K562 (cell line): Measurements from ENCODE around the gene SFR1. TPM values are rescaled to one million over a fixed set of nuclear protein-coding genes. Genes with fewer than 3 reads are reported as not detected.

Experiments used
- POLR2B ChIP-seq: fragments of 450-650 bp; IDR thresholded peaks from 2 replicates; pipeline ENCODE4 v1.6.1; 2018; ENCODE audit warnings: low read depth; ENCODE audit not compliant: partially characterized antibody
- SRF ChIP-seq, 2 experiments: fragments of 250-450, 450-650 bp in 1 of 2; sonication (Bioruptor Pico) in 1 of 2; sonication (generic) in 1 of 2; formaldehyde crosslinking; IDR thresholded peaks; 2 replicates each; pipeline versions ENCODE4 v1.5.0 to v1.5.1; 2020 to 2022; ENCODE audit warnings: mild to moderate bottlenecking in 1 of 2, missing genetic modification reagents in 1 of 2
- polyA plus RNA-seq, 8 experiments: library from polyadenylated mRNA; depleted of rRNA in 4 of 8; stranded (reverse) in 5 of 8; unstranded in 3 of 8; fragments of >200 nt; fragmentation: Nextera tagmentation in 2 of 8; fragmentation: Illumina TruSeq in 1 of 8; extraction: Ambion mirVana in 2 of 8; extraction: Trizol in 1 of 8; gene quantifications; 2 replicates each; pipeline versions ENCODE4 v1.2.1 to v1.2.3, GENCODE V29; 2011 to 2014; ENCODE audit warnings: inconsistent platforms in 1 of 8, missing spikeins in 1 of 8
- total RNA-seq, 7 experiments: library from RNA; depleted of rRNA in 6 of 7; stranded (reverse); fragments of >200 nt in 6 of 7; fragmentation: Illumina TruSeq in 2 of 7; extraction: Trizol in 2 of 7; gene quantifications; 2 replicates each; pipeline versions ENCODE4 v1.2.1 to v1.2.3, GENCODE V29; 2011 to 2021; ENCODE audit warnings: low replicate concordance in 1 of 7
- TF ChIP-seq, protein P1 (sequence below): fragments of 450-650 bp; IDR thresholded peaks from 2 replicates; pipeline ENCODE4 v1.6.1; 2017; ENCODE audit warnings: mild to moderate bottlenecking, moderate library complexity
- TF ChIP-seq, protein P2 (sequence below): fragments of 200-600 bp; sonication (generic); IDR thresholded peaks from one replicate; pipeline ENCODE4 v1.6.1; 2012; ENCODE audit warnings: mild to moderate bottlenecking, low read depth, low read length, inconsistent platforms

SFR1 gene
- total and polyA plus RNA-seq, 9 of the 15 experiments (the other 6 are each of a cell fraction or from before 2014, with no cell fraction given): 4.3 to 18.7 (median 9.1) TPM

DNA sequence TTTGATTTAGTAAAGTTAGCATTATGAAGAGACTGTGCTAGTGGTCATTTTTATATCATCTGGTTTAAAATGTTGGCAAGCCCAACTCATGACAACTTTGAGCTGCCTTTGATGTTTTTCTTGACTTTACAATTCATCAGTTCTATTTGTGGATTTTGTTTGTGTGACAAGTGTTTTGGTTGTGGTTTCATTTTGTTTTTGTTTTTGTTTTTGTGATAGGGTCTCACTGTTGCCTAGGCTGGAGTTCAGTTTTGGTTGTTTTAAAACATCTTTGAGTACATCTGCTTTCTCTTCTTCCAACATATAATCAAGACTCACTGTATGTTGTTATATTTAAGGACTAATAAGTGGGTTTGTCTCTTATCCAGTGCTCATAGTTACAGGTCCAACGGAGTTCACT lies 17.6 kb upstream of the SFR1 start (continued):
- TF ChIP-seq, protein P1, sequence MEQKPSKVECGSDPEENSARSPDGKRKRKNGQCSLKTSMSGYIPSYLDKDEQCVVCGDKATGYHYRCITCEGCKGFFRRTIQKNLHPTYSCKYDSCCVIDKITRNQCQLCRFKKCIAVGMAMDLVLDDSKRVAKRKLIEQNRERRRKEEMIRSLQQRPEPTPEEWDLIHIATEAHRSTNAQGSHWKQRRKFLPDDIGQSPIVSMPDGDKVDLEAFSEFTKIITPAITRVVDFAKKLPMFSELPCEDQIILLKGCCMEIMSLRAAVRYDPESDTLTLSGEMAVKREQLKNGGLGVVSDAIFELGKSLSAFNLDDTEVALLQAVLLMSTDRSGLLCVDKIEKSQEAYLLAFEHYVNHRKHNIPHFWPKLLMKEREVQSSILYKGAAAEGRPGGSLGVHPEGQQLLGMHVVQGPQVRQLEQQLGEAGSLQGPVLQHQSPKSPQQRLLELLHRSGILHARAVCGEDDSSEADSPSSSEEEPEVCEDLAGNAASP: no peak
- TF ChIP-seq, protein P2, sequence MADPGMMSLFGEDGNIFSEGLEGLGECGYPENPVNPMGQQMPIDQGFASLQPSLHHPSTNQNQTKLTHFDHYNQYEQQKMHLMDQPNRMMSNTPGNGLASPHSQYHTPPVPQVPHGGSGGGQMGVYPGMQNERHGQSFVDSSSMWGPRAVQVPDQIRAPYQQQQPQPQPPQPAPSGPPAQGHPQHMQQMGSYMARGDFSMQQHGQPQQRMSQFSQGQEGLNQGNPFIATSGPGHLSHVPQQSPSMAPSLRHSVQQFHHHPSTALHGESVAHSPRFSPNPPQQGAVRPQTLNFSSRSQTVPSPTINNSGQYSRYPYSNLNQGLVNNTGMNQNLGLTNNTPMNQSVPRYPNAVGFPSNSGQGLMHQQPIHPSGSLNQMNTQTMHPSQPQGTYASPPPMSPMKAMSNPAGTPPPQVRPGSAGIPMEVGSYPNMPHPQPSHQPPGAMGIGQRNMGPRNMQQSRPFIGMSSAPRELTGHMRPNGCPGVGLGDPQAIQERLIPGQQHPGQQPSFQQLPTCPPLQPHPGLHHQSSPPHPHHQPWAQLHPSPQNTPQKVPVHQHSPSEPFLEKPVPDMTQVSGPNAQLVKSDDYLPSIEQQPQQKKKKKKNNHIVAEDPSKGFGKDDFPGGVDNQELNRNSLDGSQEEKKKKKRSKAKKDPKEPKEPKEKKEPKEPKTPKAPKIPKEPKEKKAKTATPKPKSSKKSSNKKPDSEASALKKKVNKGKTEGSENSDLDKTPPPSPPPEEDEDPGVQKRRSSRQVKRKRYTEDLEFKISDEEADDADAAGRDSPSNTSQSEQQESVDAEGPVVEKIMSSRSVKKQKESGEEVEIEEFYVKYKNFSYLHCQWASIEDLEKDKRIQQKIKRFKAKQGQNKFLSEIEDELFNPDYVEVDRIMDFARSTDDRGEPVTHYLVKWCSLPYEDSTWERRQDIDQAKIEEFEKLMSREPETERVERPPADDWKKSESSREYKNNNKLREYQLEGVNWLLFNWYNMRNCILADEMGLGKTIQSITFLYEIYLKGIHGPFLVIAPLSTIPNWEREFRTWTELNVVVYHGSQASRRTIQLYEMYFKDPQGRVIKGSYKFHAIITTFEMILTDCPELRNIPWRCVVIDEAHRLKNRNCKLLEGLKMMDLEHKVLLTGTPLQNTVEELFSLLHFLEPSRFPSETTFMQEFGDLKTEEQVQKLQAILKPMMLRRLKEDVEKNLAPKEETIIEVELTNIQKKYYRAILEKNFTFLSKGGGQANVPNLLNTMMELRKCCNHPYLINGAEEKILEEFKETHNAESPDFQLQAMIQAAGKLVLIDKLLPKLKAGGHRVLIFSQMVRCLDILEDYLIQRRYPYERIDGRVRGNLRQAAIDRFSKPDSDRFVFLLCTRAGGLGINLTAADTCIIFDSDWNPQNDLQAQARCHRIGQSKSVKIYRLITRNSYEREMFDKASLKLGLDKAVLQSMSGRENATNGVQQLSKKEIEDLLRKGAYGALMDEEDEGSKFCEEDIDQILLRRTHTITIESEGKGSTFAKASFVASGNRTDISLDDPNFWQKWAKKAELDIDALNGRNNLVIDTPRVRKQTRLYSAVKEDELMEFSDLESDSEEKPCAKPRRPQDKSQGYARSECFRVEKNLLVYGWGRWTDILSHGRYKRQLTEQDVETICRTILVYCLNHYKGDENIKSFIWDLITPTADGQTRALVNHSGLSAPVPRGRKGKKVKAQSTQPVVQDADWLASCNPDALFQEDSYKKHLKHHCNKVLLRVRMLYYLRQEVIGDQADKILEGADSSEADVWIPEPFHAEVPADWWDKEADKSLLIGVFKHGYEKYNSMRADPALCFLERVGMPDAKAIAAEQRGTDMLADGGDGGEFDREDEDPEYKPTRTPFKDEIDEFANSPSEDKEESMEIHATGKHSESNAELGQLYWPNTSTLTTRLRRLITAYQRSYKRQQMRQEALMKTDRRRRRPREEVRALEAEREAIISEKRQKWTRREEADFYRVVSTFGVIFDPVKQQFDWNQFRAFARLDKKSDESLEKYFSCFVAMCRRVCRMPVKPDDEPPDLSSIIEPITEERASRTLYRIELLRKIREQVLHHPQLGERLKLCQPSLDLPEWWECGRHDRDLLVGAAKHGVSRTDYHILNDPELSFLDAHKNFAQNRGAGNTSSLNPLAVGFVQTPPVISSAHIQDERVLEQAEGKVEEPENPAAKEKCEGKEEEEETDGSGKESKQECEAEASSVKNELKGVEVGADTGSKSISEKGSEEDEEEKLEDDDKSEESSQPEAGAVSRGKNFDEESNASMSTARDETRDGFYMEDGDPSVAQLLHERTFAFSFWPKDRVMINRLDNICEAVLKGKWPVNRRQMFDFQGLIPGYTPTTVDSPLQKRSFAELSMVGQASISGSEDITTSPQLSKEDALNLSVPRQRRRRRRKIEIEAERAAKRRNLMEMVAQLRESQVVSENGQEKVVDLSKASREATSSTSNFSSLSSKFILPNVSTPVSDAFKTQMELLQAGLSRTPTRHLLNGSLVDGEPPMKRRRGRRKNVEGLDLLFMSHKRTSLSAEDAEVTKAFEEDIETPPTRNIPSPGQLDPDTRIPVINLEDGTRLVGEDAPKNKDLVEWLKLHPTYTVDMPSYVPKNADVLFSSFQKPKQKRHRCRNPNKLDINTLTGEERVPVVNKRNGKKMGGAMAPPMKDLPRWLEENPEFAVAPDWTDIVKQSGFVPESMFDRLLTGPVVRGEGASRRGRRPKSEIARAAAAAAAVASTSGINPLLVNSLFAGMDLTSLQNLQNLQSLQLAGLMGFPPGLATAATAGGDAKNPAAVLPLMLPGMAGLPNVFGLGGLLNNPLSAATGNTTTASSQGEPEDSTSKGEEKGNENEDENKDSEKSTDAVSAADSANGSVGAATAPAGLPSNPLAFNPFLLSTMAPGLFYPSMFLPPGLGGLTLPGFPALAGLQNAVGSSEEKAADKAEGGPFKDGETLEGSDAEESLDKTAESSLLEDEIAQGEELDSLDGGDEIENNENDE: no peak
- TF ChIP-seq SRF (CRISPR knock-in tag; IDR thresholded peaks at IDR 0.05) (no peak), POLR2B (no peak)
